GM12878 (cell line): ENCODE results near the gene RAB35. TPM values are rescaled to one million over a fixed set of nuclear protein-coding genes. Genes with fewer than 3 reads are reported as not detected.

Experiments
- ATAC-seq: fragments of 200-7000 bp; cut with Tn5 transposase; 3 replicates; pipeline ENCODE4 v1.9.1; 2020; ENCODE audit warnings: mild to moderate bottlenecking, moderate library complexity
- BruUV-seq: library from RNA; stranded (reverse); fragments of 400-500 nt; replicated peaks from 2 replicates; lab custom pipeline; 2021; lab: Mats Ljungman, UMichigan
- CTCF ChIA-PET: fragments of 300-600 bp; sonication (Branson Sonifier 250); formaldehyde crosslinking; extraction: SDS; loops from one replicate; lab custom pipeline; 2021; ENCODE audit warnings: inconsistent platforms; lab: Yijun Ruan, JAX
- POLR2A ChIA-PET: fragments of 350-600 bp; formaldehyde crosslinking; extraction: SDS; loops from one replicate; lab custom pipeline; 2021; ENCODE audit warnings: inconsistent platforms; lab: Charles Lee
- RAD21 ChIA-PET: fragments of 300-600 bp; sonication (Branson Sonifier 250); formaldehyde crosslinking; loops from one replicate; lab custom pipeline; 2023; ENCODE audit warnings: antibody characterized with exemption; ENCODE audit not compliant: unreplicated experiment; lab: Charles Lee
- SMC1A ChIA-PET: fragments of 300-600 bp; sonication (Branson Sonifier 250); formaldehyde crosslinking; loops from one replicate; lab custom pipeline; 2023; ENCODE audit not compliant: unreplicated experiment, uncharacterized antibody; lab: Charles Lee
- DNase-seq: peaks from one replicate; pipeline ENCODE4 v3.0.0-alpha.2; 2011; ENCODE audit warnings: low read depth, low spot score
- FAIRE-seq: peaks from 3 replicates; lab custom pipeline; 2011; peaks lifted over from hg19 to GRCh38; lab: Jason Lieb, UNC
- H2AFZ ChIP-seq: 2 replicates; pipeline ENCODE4 v1.6.0; 2011; ENCODE audit warnings: low read depth, low read length, control low read depth; ENCODE audit not compliant: control insufficient read depth
- H3K27ac ChIP-seq: 2 replicates; pipeline ENCODE4 v1.5.1; 2011; ENCODE audit warnings: control low read depth; ENCODE audit not compliant: control insufficient read depth, insufficient read depth
- H3K27me3 ChIP-seq, 2 experiments: replicated peaks in 1 of 2; 2 replicates each; pipeline versions ENCODE4 v1.6.0 to v1.6.1; 2011; ENCODE audit warnings: low read length in 1 of 2; ENCODE audit not compliant: control insufficient read depth in 2 of 2, insufficient read depth in 2 of 2
- H3K36me3 ChIP-seq, 2 experiments: 2 replicates each; pipeline ENCODE4 v1.5.1; 2011; ENCODE audit warnings: low read length in 1 of 2; ENCODE audit not compliant: control insufficient read depth in 2 of 2, insufficient read depth in 2 of 2
- H3K4me1 ChIP-seq: 2 replicates; pipeline ENCODE4 v1.6.1; 2011; ENCODE audit warnings: mild to moderate bottlenecking, low read length, moderate library complexity, mixed read lengths; ENCODE audit not compliant: control insufficient read depth, insufficient read depth
- H3K4me2 ChIP-seq: 2 replicates; pipeline ENCODE4 v1.6.0; 2011; ENCODE audit warnings: control low read depth; ENCODE audit not compliant: control insufficient read depth, insufficient read depth
- H3K4me3 ChIP-seq: fragments of 200-600 bp; sonication (generic); 2 replicates; pipeline ENCODE4 v1.5.1; 2016
- H3K79me2 ChIP-seq: 2 replicates; pipeline ENCODE4 v1.6.0; 2011; ENCODE audit warnings: low read length; ENCODE audit not compliant: control insufficient read depth, insufficient read depth
- H3K9ac ChIP-seq: 2 replicates; pipeline ENCODE4 v1.8.0; 2011; ENCODE audit warnings: low read length, control low read depth, mixed read lengths; ENCODE audit not compliant: control insufficient read depth, insufficient read depth
- H3K9me3 ChIP-seq: replicated peaks from 3 replicates; pipeline ENCODE4 v1.5.1; 2011; ENCODE audit warnings: mild to moderate bottlenecking, low read length; ENCODE audit not compliant: control insufficient read depth, insufficient read depth
- H4K20me1 ChIP-seq: 2 replicates; pipeline ENCODE4 v1.6.0; 2011; ENCODE audit not compliant: control insufficient read depth, insufficient read depth
- ASH2L ChIP-seq: fragments of 300-600, 200-600 bp; sonication (generic); IDR thresholded peaks from 2 replicates; pipeline ENCODE4 v1.6.1; 2017; ENCODE audit warnings: low read depth, mild to moderate bottlenecking, borderline replicate concordance
- ATF3 ChIP-seq: IDR thresholded peaks from 2 replicates; pipeline ENCODE4 v1.6.1; 2011; ENCODE audit warnings: low read depth, mild to moderate bottlenecking, low read length, moderate library complexity, borderline replicate concordance; ENCODE audit errors: extremely low read depth
- IKZF1 ChIP-seq: fragments of 450-650 bp; conservative IDR thresholded peaks from 2 replicates; pipeline ENCODE4 v1.6.1; 2017; ENCODE audit warnings: antibody characterized with exemption, mild to moderate bottlenecking
- KDM1A ChIP-seq: fragments of 200-600 bp; sonication (generic); IDR thresholded peaks from 2 replicates; pipeline ENCODE4 v1.6.1; 2016; ENCODE audit warnings: borderline replicate concordance
- MAX ChIP-seq: IDR thresholded peaks from 2 replicates; pipeline ENCODE4 v1.6.1; 2012; ENCODE audit warnings: low read depth, low read length, improper control_type of control experiment
- PAX8 ChIP-seq: fragments of 450-650 bp; IDR thresholded peaks from 2 replicates; pipeline ENCODE4 v1.6.1; 2017; ENCODE audit warnings: mild to moderate bottlenecking, moderate library complexity
- POU2F2 ChIP-seq: IDR thresholded peaks from 3 replicates; pipeline ENCODE4 v1.6.1; 2011; ENCODE audit warnings: low read depth, mild to moderate bottlenecking, low read length, borderline replicate concordance
- PRDM15 ChIP-seq: fragments of 450-650 bp; formaldehyde crosslinking; IDR thresholded peaks from 2 replicates; pipeline ENCODE4 v1.4.0; 2020; ENCODE audit warnings: mild to moderate bottlenecking, moderate library complexity
- WGBS: methylation state at CpG from one replicate; pipeline ENCODE4 v1.1.6; 2016; ENCODE audit warnings: low lambda C conversion rate; ENCODE audit not compliant: insufficient replicate concordance, insufficient coverage; ENCODE audit errors: missing lambda C conversion rate; 5-methylcytosine and 5-hydroxymethylcytosine counted together
- in situ Hi-C: fragments of 300-500 bp; cut with MboI; formaldehyde crosslinking; loops from 9 replicates; pipeline ENCODE4 v1.14.3; 2018; ENCODE audit warnings: mixed read lengths
- intact Hi-C: fragments of 100-400 bp; cut with micrococcal nuclease; formaldehyde crosslinking; loops from one replicate; pipeline ENCODE4 v1.14.2; 2022; ENCODE audit not compliant: unreplicated experiment
- polyA plus RNA-seq, 11 experiments: library from polyadenylated mRNA; depleted of rRNA in 4 of 11; unstranded in 6 of 11; stranded (reverse) in 5 of 11; fragments of >200 nt; fragmentation: Nextera tagmentation in 4 of 11; fragmentation: Illumina TruSeq in 1 of 11; extraction: Ambion mirVana in 4 of 11; extraction: Trizol in 1 of 11; gene quantifications; 1 replicate in 1 of 11; 2 replicates in 10 of 11; pipeline versions ENCODE4 v1.2.1 to v1.2.3, GENCODE V29; 2011 to 2016; ENCODE audit warnings: inconsistent platforms in 2 of 11, missing spikeins in 2 of 11, low read depth in 1 of 11
- total RNA-seq, 4 experiments: library from RNA; depleted of rRNA in 3 of 4; stranded (reverse); fragments of >200 nt in 3 of 4; fragmentation: Illumina TruSeq in 1 of 4; extraction: Trizol in 1 of 4; gene quantifications; 2 replicates each; pipeline versions ENCODE4 v1.2.1 to v1.2.3, GENCODE V29; 2013 to 2021

Gene RAB35
- total and polyA plus RNA-seq, 10 of the 15 experiments (the other 5 are each of a cell fraction or from before 2014, with no cell fraction given): 0.76 to 99.2 (median 43.8) TPM

GRCh38 chr12:120093336-120093591, 23.3 kb downstream of the RAB35 start:
- Histone ChIP-seq H3K36me3 (peaks cover 13 to 39% of the 10 kb centered on the region in 2 experiments), H4K20me1 (no peaks in the 10 kb centered on the region; the same call in 1 of the 2 replicates), H3K4me3 (no peak overlapping the region), H3K9ac (no peak overlapping the region), H3K27ac (no peak overlapping the region), H3K4me1 (no peaks in the 10 kb centered on the region), H3K4me2 (no peak overlapping the region), H3K27me3 (no peaks in the 10 kb centered on the region), H3K79me2 (no peaks in the 10 kb centered on the region), H3K9me3 (no peaks in the 10 kb centered on the region), H2AFZ (no peak overlapping the region)
- in situ Hi-C loops: no loop called here
- FAIRE-seq (no peak), ATAC-seq (no peak), DNase-seq (no peak)
- TF ChIP-seq PAX8 (no peak), IKZF1 (no peak), PRDM15 (no peak), KDM1A (no peak), POU2F2 (no peak), MAX (no peak), ATF3 (no peak), ASH2L (no peak)
- SMC1A ChIA-PET: no interaction called here
- POLR2A ChIA-PET: interaction anchor here (1.0 kb wide), 1 partner anchor 17 kb away, joined by 4 read pairs; no protein-coding TSS in a partner anchor
- RAD21 ChIA-PET: interaction anchor here (0.6 kb wide), 1 partner anchor 108 kb away, joined by 3 read pairs; the partner anchor contains the start of gene RPLP0
- 100% methylated on average over 2 of the region's 4 CpGs for WGBS
- CTCF ChIA-PET: no interaction called here
- no TSS peak for BruUV-seq
- intact Hi-C loops: no loop called here
